SJSA1 (cell line): Measurements from ENCODE around the gene MSX1. TPM values are rescaled to one million over a fixed set of nuclear protein-coding genes. Genes with fewer than 3 reads are reported as not detected.

Source experiments
- DNase-seq, 2 experiments: peaks; one replicate each; pipeline ENCODE4 v3.0.0-alpha.2; 2015 to 2020; ENCODE audit warnings: low spot score in 2 of 2, low read depth in 1 of 2
- H3K27ac ChIP-seq: fragments of 250-450 bp; sonication (Bioruptor Pico); 2 replicates; pipeline ENCODE4 v1.5.1; 2020; ENCODE audit warnings: mild to moderate bottlenecking, moderate library complexity
- H3K27me3 ChIP-seq: fragments of 250-450 bp; sonication (Bioruptor Pico); replicated peaks from 2 replicates; pipeline ENCODE4 v1.5.1; 2020; ENCODE audit warnings: mild to moderate bottlenecking, moderate library complexity
- H3K36me3 ChIP-seq: fragments of 250-450 bp; sonication (Bioruptor Pico); 2 replicates; pipeline ENCODE4 v1.5.1; 2020; ENCODE audit warnings: mild to moderate bottlenecking
- H3K4me1 ChIP-seq: fragments of 250-450 bp; sonication (Bioruptor Pico); replicated peaks from 2 replicates; pipeline ENCODE4 v1.6.1; 2021; ENCODE audit warnings: mild to moderate bottlenecking
- H3K4me3 ChIP-seq: fragments of 250-450 bp; sonication (Bioruptor Pico); 2 replicates; pipeline ENCODE4 v1.5.1; 2020; ENCODE audit warnings: mild to moderate bottlenecking
- H3K9me3 ChIP-seq: fragments of 250-450 bp; sonication (Bioruptor Pico); replicated peaks from 2 replicates; pipeline ENCODE4 v1.5.1; 2020; ENCODE audit warnings: mild to moderate bottlenecking
- total RNA-seq: library from RNA; depleted of rRNA; stranded (reverse); fragments of >200 nt; shearing (Covaris generic); gene quantifications from 2 replicates; pipeline ENCODE4 v1.2.3, GENCODE V29; 2014

The MSX1 gene
- total RNA-seq, 1 experiment from 2014 or later, result 10.9 TPM

- DNase-seq, result no peak
- Histone ChIP-seq H3K27ac (no peak overlapping the region), H3K4me1 (no peaks in the 10 kb centered on the region), H3K4me3 (no peak overlapping the region), H3K9me3 (no peaks in the 10 kb centered on the region), H3K36me3 (no peaks in the 10 kb centered on the region), H3K27me3 (no peaks in the 10 kb centered on the region)
Measured at GRCh38 chr4:4831266-4831665, 28.2 kb upstream of the MSX1 start.

- DNase-seq, result no peak
Measured at GRCh38 chr4:4831825-4832224, 27.6 kb upstream of the MSX1 start.

GRCh38 chr4:4836044-4836443, 23.4 kb upstream of the MSX1 start:
- Histone ChIP-seq H3K27me3 (no peaks in the 10 kb centered on the region), H3K36me3 (no peaks in the 10 kb centered on the region), H3K4me3 (no peak overlapping the region), H3K4me1 (no peaks in the 10 kb centered on the region), H3K27ac (no peak overlapping the region), H3K9me3 (no peaks in the 10 kb centered on the region)
- DNase-seq, result no peak

More at GRCh38 chr4:4831825-4832224, 27.6 kb upstream of the MSX1 start:
- H3K4me3 ChIP-seq, result no peak overlapping the region
- no peaks in the 10 kb centered on the region for H3K9me3 ChIP-seq
- H3K27me3 ChIP-seq, result no peaks in the 10 kb centered on the region
- H3K27ac ChIP-seq, result no peak overlapping the region
- no peaks in the 10 kb centered on the region for H3K36me3 ChIP-seq
- no peaks in the 10 kb centered on the region for H3K4me1 ChIP-seq

GRCh38 chr4:4837316-4837715, 22.1 kb upstream of the MSX1 start:
- no peaks in the 10 kb centered on the region for H3K36me3 ChIP-seq
- no peaks in the 10 kb centered on the region for H3K9me3 ChIP-seq
- DNase-seq, result no peak
- no peak overlapping the region for H3K4me3 ChIP-seq
- H3K27me3 ChIP-seq, result no peaks in the 10 kb centered on the region
- no peak overlapping the region for H3K27ac ChIP-seq
- H3K4me1 ChIP-seq, result no peaks in the 10 kb centered on the region

- no peak for DNase-seq
- Histone ChIP-seq H3K27me3 (no peaks in the 10 kb centered on the region), H3K4me1 (no peaks in the 10 kb centered on the region), H3K9me3 (no peaks in the 10 kb centered on the region), H3K36me3 (no peaks in the 10 kb centered on the region), H3K27ac (no peak overlapping the region), H3K4me3 (no peak overlapping the region)
Measured at GRCh38 chr4:4838051-4838935, 21.2 kb upstream of the MSX1 start.

GRCh38 chr4:4838936-4839810, 20.3 kb upstream of the MSX1 start:
- H3K27me3 ChIP-seq, result no peaks in the 10 kb centered on the region
- no peak overlapping the region for H3K27ac ChIP-seq
- H3K4me3 ChIP-seq, result no peak overlapping the region
- H3K4me1 ChIP-seq, result no peaks in the 10 kb centered on the region
- H3K36me3 ChIP-seq, result no peaks in the 10 kb centered on the region
- no peaks in the 10 kb centered on the region for H3K9me3 ChIP-seq
- no peak for DNase-seq

- no peak for DNase-seq
- Histone ChIP-seq H3K4me1 (no peaks in the 10 kb centered on the region), H3K9me3 (no peaks in the 10 kb centered on the region), H3K4me3 (no peak overlapping the region), H3K27ac (no peak overlapping the region), H3K27me3 (no peaks in the 10 kb centered on the region), H3K36me3 (no peaks in the 10 kb centered on the region)
Measured at GRCh38 chr4:4840351-4840750, 19.1 kb upstream of the MSX1 start.

- Histone ChIP-seq H3K27ac (no peak overlapping the region), H3K27me3 (no peaks in the 10 kb centered on the region), H3K4me3 (no peak overlapping the region), H3K36me3 (no peaks in the 10 kb centered on the region), H3K4me1 (no peaks in the 10 kb centered on the region), H3K9me3 (no peaks in the 10 kb centered on the region)
- no peak for DNase-seq
Measured at GRCh38 chr4:4841156-4841555, 18.3 kb upstream of the MSX1 start.

GRCh38 chr4:4842476-4843441, 16.7 kb upstream of the MSX1 start:
- DNase-seq, result no peak
- Histone ChIP-seq H3K4me3 (no peak overlapping the region), H3K27ac (no peak overlapping the region), H3K36me3 (no peaks in the 10 kb centered on the region), H3K9me3 (no peaks in the 10 kb centered on the region), H3K27me3 (no peaks in the 10 kb centered on the region), H3K4me1 (no peaks in the 10 kb centered on the region)

GRCh38 chr4:4843635-4844291, 15.7 kb upstream of the MSX1 start:
- Histone ChIP-seq H3K4me1 (no peaks in the 10 kb centered on the region), H3K27me3 (no peaks in the 10 kb centered on the region), H3K36me3 (no peaks in the 10 kb centered on the region), H3K4me3 (no peak overlapping the region), H3K9me3 (no peaks in the 10 kb centered on the region), H3K27ac (no peak overlapping the region)
- no peak for DNase-seq

GRCh38 chr4:4845027-4845426, 14.4 kb upstream of the MSX1 start:
- DNase-seq, result no peak
- no peak overlapping the region for H3K27ac ChIP-seq
- H3K36me3 ChIP-seq, result no peaks in the 10 kb centered on the region
- no peak overlapping the region for H3K4me3 ChIP-seq
- H3K27me3 ChIP-seq, result no peaks in the 10 kb centered on the region
- no peaks in the 10 kb centered on the region for H3K4me1 ChIP-seq
- H3K9me3 ChIP-seq, result no peaks in the 10 kb centered on the region

GRCh38 chr4:4847011-4847410, 12.5 kb upstream of the MSX1 start:
- Histone ChIP-seq H3K27me3 (no peaks in the 10 kb centered on the region), H3K27ac (no peak overlapping the region), H3K4me3 (no peak overlapping the region), H3K36me3 (no peaks in the 10 kb centered on the region), H3K4me1 (no peaks in the 10 kb centered on the region), H3K9me3 (no peaks in the 10 kb centered on the region)
- DNase-seq, result no peak

- DNase-seq, result no peak
- no peak overlapping the region for H3K4me3 ChIP-seq
- no peaks in the 10 kb centered on the region for H3K9me3 ChIP-seq
- H3K36me3 ChIP-seq, result no peaks in the 10 kb centered on the region
- H3K27ac ChIP-seq, result no peak overlapping the region
- no peaks in the 10 kb centered on the region for H3K27me3 ChIP-seq
- no peaks in the 10 kb centered on the region for H3K4me1 ChIP-seq
Measured at GRCh38 chr4:4848540-4848939, 10.9 kb upstream of the MSX1 start.
